Endothelial cell of umbilical vein (primary cell): Measurements from ENCODE around the gene USP7. TPM values are rescaled to one million over a fixed set of nuclear protein-coding genes. Genes with fewer than 3 reads are reported as not detected.

Experiments
- BruUV-seq: library from RNA; stranded (reverse); fragments of 400-500 nt; replicated peaks from 2 replicates; lab custom pipeline; 2021; lab: Mats Ljungman, UMichigan
- CTCF ChIA-PET: fragments of 300-600, 350-600 bp; sonication (Branson Sonifier 250); formaldehyde crosslinking; loops from one replicate; lab custom pipeline; 2021; ENCODE audit warnings: antibody characterized with exemption, inconsistent platforms; lab: Charles Lee
- POLR2A ChIA-PET: fragments of 300-600, 350-600 bp; sonication (Branson Sonifier 250); formaldehyde crosslinking; loops from one replicate; lab custom pipeline; 2021; ENCODE audit warnings: antibody characterized with exemption, inconsistent platforms; lab: Charles Lee
- DNase-seq: peaks from one replicate; pipeline ENCODE4 v3.0.0-alpha.2; 2011; ENCODE audit warnings: low read depth, low spot score
- FAIRE-seq: peaks from 2 replicates; lab custom pipeline; 2011; peaks lifted over from hg19 to GRCh38; lab: Jason Lieb, UNC
- H2AFZ ChIP-seq: 2 replicates; pipeline ENCODE4 v1.6.0; 2012; ENCODE audit warnings: low read depth, low read length, control low read depth, inconsistent platforms
- H3K27ac ChIP-seq: 2 replicates; pipeline ENCODE4 v1.5.1; 2011; ENCODE audit warnings: low read depth, mild to moderate bottlenecking, control low read depth, low read length, moderate library complexity; ENCODE audit not compliant: insufficient read depth
- H3K27me3 ChIP-seq, 2 experiments: 2 replicates each; pipeline versions ENCODE4 v1.6.0 to v1.6.1; 2011; ENCODE audit warnings: low read length in 2 of 2, mixed read lengths in 1 of 2; ENCODE audit not compliant: control insufficient read depth in 2 of 2, insufficient read depth in 2 of 2
- H3K36me3 ChIP-seq, 2 experiments: 2 replicates in 1 of 2; 3 replicates in 1 of 2; pipeline ENCODE4 v1.5.1; 2011; ENCODE audit warnings: low read length in 2 of 2, mild to moderate bottlenecking in 1 of 2, moderate library complexity in 1 of 2; ENCODE audit not compliant: control insufficient read depth in 2 of 2, insufficient read depth in 2 of 2; ENCODE audit errors: extremely low read depth in 1 of 2
- H3K4me1 ChIP-seq: 3 replicates; pipeline ENCODE4 v1.5.1; 2011; ENCODE audit warnings: mild to moderate bottlenecking, low read length; ENCODE audit not compliant: control insufficient read depth, insufficient read depth; ENCODE audit errors: extremely low read depth
- H3K4me2 ChIP-seq: 2 replicates; pipeline ENCODE4 v1.6.1; 2011; ENCODE audit warnings: low read length, control low read depth, mixed read lengths; ENCODE audit not compliant: insufficient read depth
- H3K4me3 ChIP-seq, 3 experiments: fragments of 200-600 bp in 1 of 3; sonication (generic), shearing (Covaris generic) in 1 of 3; replicated peaks in 1 of 3; 2 replicates each; pipeline ENCODE4 v1.5.1; 2011 to 2016; ENCODE audit warnings: control low read depth in 3 of 3, low read length in 3 of 3, mild to moderate bottlenecking in 2 of 3, inconsistent platforms in 1 of 3, low read depth in 1 of 3, moderate library complexity in 1 of 3; ENCODE audit not compliant: insufficient read depth in 1 of 3
- H3K79me2 ChIP-seq: 2 replicates; pipeline ENCODE4 v1.6.0; 2012; ENCODE audit warnings: low read length, inconsistent platforms; ENCODE audit not compliant: control insufficient read depth, insufficient read depth
- H3K9ac ChIP-seq: replicated peaks from 2 replicates; pipeline ENCODE3; 2011; ENCODE audit warnings: low read length, control low read depth; ENCODE audit not compliant: insufficient read depth; ENCODE audit errors: extremely low read depth
- H3K9me1 ChIP-seq: replicated peaks from 3 replicates; pipeline ENCODE4 v1.6.0; 2011; ENCODE audit warnings: mild to moderate bottlenecking, low read length; ENCODE audit not compliant: control insufficient read depth, insufficient read depth; ENCODE audit errors: extremely low read depth
- H3K9me3 ChIP-seq: replicated peaks from 2 replicates; pipeline ENCODE4 v1.5.1; 2012; ENCODE audit warnings: low read length, inconsistent platforms; ENCODE audit not compliant: control insufficient read depth, insufficient read depth
- H4K20me1 ChIP-seq: replicated peaks from 2 replicates; pipeline ENCODE3; 2011; ENCODE audit warnings: mild to moderate bottlenecking, low read length; ENCODE audit not compliant: control insufficient read depth, insufficient read depth; ENCODE audit errors: extremely low read depth
- CTCF ChIP-seq, 2 donors: IDR thresholded peaks; 1 replicate in 1 of 2; 2 replicates in 1 of 2; pipeline ENCODE4 v1.5.1; 2011; ENCODE audit warnings: low read length in 2 of 2, mild to moderate bottlenecking in 2 of 2, moderate library complexity in 2 of 2, control low read depth in 1 of 2, inconsistent platforms in 1 of 2, low read depth in 1 of 2; ENCODE audit not compliant: insufficient read depth in 1 of 2; ENCODE audit errors: extremely low read depth in 1 of 2
- EZH2 ChIP-seq: IDR thresholded peaks from 2 replicates; pipeline ENCODE4 v1.6.1; 2012; ENCODE audit warnings: borderline replicate concordance, low read depth, mild to moderate bottlenecking, moderate library complexity, low read length, inconsistent platforms; ENCODE audit not compliant: severe bottlenecking
- FOS ChIP-seq: IDR thresholded peaks from 2 replicates; pipeline ENCODE4 v1.6.1; 2011; ENCODE audit warnings: mild to moderate bottlenecking, low read length, moderate library complexity, borderline replicate concordance; ENCODE audit not compliant: insufficient read depth
- GATA2 ChIP-seq: IDR thresholded peaks from 2 replicates; pipeline ENCODE4 v1.7.0; 2011; ENCODE audit warnings: low read depth, mild to moderate bottlenecking, moderate library complexity, mixed read lengths, low read length; ENCODE audit not compliant: insufficient read length, insufficient read depth
- MYC ChIP-seq: IDR thresholded peaks from one replicate; pipeline ENCODE4 v1.6.1; 2011; ENCODE audit warnings: mild to moderate bottlenecking, low read depth, low read length
- POLR2A ChIP-seq: IDR thresholded peaks from 2 replicates; pipeline ENCODE4 v1.6.1; 2012; ENCODE audit warnings: low read depth, mild to moderate bottlenecking, control low read depth, low read length
- POLR2AphosphoS5 ChIP-seq: IDR thresholded peaks from 2 replicates; pipeline ENCODE4 v1.6.1; 2012; ENCODE audit warnings: low read depth, mild to moderate bottlenecking, control low read depth, low read length, moderate library complexity; ENCODE audit not compliant: insufficient read depth
- dilution Hi-C: fragments of 300-500 bp; cut with MboI; formaldehyde crosslinking; loops from one replicate; pipeline ENCODE4 v1.15.0; 2019; ENCODE audit warnings: low sequenced_read_pairs; ENCODE audit not compliant: extremely low pct_ligation_motif_present
- intact Hi-C: fragments of 100-400 bp; cut with micrococcal nuclease; formaldehyde crosslinking; loops from one replicate; pipeline ENCODE4 v1.10.0; 2022
- polyA plus RNA-seq, 4 experiments: library from polyadenylated mRNA; depleted of rRNA in 3 of 4; stranded (reverse) in 3 of 4; unstranded in 1 of 4; fragments of >200 nt; gene quantifications; 2 replicates each; pipeline versions ENCODE4 v1.2.1 to v1.2.3, GENCODE V29; 2011 to 2012; ENCODE audit warnings: missing spikeins in 1 of 4
- total RNA-seq: library from RNA; stranded (reverse); gene quantifications from 2 replicates; pipeline ENCODE4 v1.2.3, GENCODE V29; 2021

Gene USP7
- total and polyA plus RNA-seq, 2 donors (not counting 3 experiments of a cell fraction or from before 2014, with no cell fraction given): 17.7 to 130 TPM

GRCh38 chr16:8855051-8855786 is 108.5 kb downstream of the USP7 start:
- H4K20me1 ChIP-seq: no peaks in the 10 kb centered on the region
- H3K4me2 ChIP-seq: no peak overlapping the region

More at GRCh38 chr16:8855051-8855786, 108.5 kb downstream of the USP7 start:
- Histone ChIP-seq H3K9ac (no peak overlapping the region), H3K79me2 (peaks cover 4% of the 10 kb centered on the region), H3K4me3 (no peak overlapping the region), H3K9me3 (no peaks in the 10 kb centered on the region), H3K27ac (no peak overlapping the region), H2AFZ (no peak overlapping the region), H3K27me3 (no peaks in the 10 kb centered on the region), H3K36me3 (peaks cover 3 to 19% of the 10 kb centered on the region in 2 experiments), H3K9me1 (no peaks in the 10 kb centered on the region), H3K4me1 (peaks cover 15% of the 10 kb centered on the region)
- DNase-seq (no peak), FAIRE-seq (no peak)
- intact Hi-C loops (no loop called here), dilution Hi-C loops (no loop called here)
- no TSS peak for BruUV-seq
- CTCF ChIA-PET: interaction anchor here (1.1 to 2.4 kb wide), 5 partner anchors 10 to 280 kb away, joined by 3 to 13 read pairs (median 6); partner anchors contain the start of gene CARHSP1
- POLR2A ChIA-PET: interaction anchor here (0.7 kb wide), 1 partner anchor 265 kb away, joined by 4 read pairs; no protein-coding TSS in a partner anchor
- TF ChIP-seq EZH2 (no peak), POLR2A (no peak), POLR2AphosphoS5 (no peak), MYC (no peak), FOS (no peak), GATA2 (no peak), CTCF (IDR thresholded peaks at IDR 0.05; ENCODE audit: extremely low read depth in 1 of 2, insufficient read depth in 1 of 2, low read depth in 1 of 2, low read length in 2 of 2) (peak in 1 of 2 donors; percentile 14)
